WTC11 (cell line): Measurements from ENCODE around the gene AP2S1. TPM values are rescaled to one million over a fixed set of nuclear protein-coding genes. Genes with fewer than 3 reads are reported as not detected.
"Not testable (repeated sequence)": the region's sequence is repeated elsewhere in the genome, so short reads cannot be mapped to it uniquely, and the experiment has no call there.

Experiments used
- ATAC-seq: fragments of 200-7000 bp; cut with Tn5 transposase; 2 replicates; pipeline ENCODE4 v1.10.0; 2021; ENCODE audit warnings: mild to moderate bottlenecking, moderate library complexity
- CTCF ChIA-PET: fragments of 300-600 bp; sonication (Branson Sonifier 250); formaldehyde crosslinking; loops from one replicate; lab custom pipeline; 2021; ENCODE audit warnings: antibody characterized with exemption; lab: Charles Lee
- POLR2A ChIA-PET: fragments of 350-600 bp; sonication (Branson Sonifier 250); formaldehyde crosslinking; loops from one replicate; lab custom pipeline; 2021; ENCODE audit warnings: antibody characterized with exemption; lab: Charles Lee
- DNase-seq: peaks from one replicate; pipeline ENCODE4 v3.0.0; 2021; ENCODE audit warnings: low spot score
- H3K27ac Mint-ChIP-seq: 2 replicates; pipeline ENCODE4 v1.8.0; 2021; ENCODE audit warnings: mixed read lengths
- H3K27me3 Mint-ChIP-seq: 2 replicates; pipeline ENCODE4 v1.8.0; 2021; ENCODE audit warnings: low read depth, mild to moderate bottlenecking, moderate library complexity, mixed read lengths
- H3K36me3 Mint-ChIP-seq: 2 replicates; pipeline ENCODE4 v1.8.0; 2021; ENCODE audit warnings: mixed read lengths
- H3K4me1 Mint-ChIP-seq: 2 replicates; pipeline ENCODE4 v1.8.0; 2022; ENCODE audit warnings: mixed read lengths
- H3K4me3 Mint-ChIP-seq: 2 replicates; pipeline ENCODE4 v1.8.0; 2021; ENCODE audit warnings: mild to moderate bottlenecking, moderate library complexity, mixed read lengths
- H3K9me3 Mint-ChIP-seq: 2 replicates; pipeline ENCODE4 v1.8.0; 2021; ENCODE audit warnings: mixed read lengths
- NFE2L1 ChIP-seq: sonication (generic); formaldehyde crosslinking; IDR thresholded peaks from 2 replicates; pipeline ENCODE4 v1.8.1; 2023; ENCODE audit warnings: missing genetic modification reagents
- PRRX2 ChIP-seq: fragments of 250-450 bp; sonication (Bioruptor Pico); IDR thresholded peaks from 2 replicates; pipeline ENCODE4 v1.8.0; 2021; ENCODE audit warnings: mild to moderate bottlenecking
- SMAD4 ChIP-seq: sonication (generic); formaldehyde crosslinking; IDR thresholded peaks from 2 replicates; pipeline ENCODE4 v1.8.0; 2022; ENCODE audit warnings: mild to moderate bottlenecking, missing genetic modification reagents
- ZNF219 ChIP-seq: sonication (generic); formaldehyde crosslinking; IDR thresholded peaks from 2 replicates; pipeline ENCODE4 v1.8.0; 2023; ENCODE audit warnings: missing genetic modification reagents, mild to moderate bottlenecking, borderline replicate concordance
- ZNF263 ChIP-seq: sonication (generic); formaldehyde crosslinking; IDR thresholded peaks from 2 replicates; pipeline ENCODE4 v1.8.1; 2022; ENCODE audit warnings: low read depth, mild to moderate bottlenecking, moderate library complexity, missing genetic modification reagents
- ZNF671 ChIP-seq: fragments of 250-450 bp; sonication (Bioruptor Pico); IDR thresholded peaks from 2 replicates; pipeline ENCODE4 v1.8.0; 2021; ENCODE audit warnings: mild to moderate bottlenecking
- total RNA-seq: library from RNA; stranded (reverse); gene quantifications from 3 replicates; pipeline ENCODE4 v1.2.3, GENCODE V29; 2021
- TF ChIP-seq, protein P1 (sequence below): sonication (generic); formaldehyde crosslinking; IDR thresholded peaks from 2 replicates; pipeline ENCODE4 v1.8.0; 2023; ENCODE audit warnings: missing genetic modification reagents, mild to moderate bottlenecking, borderline replicate concordance
- TF ChIP-seq, protein P2 (sequence below): sonication (generic); formaldehyde crosslinking; IDR thresholded peaks from 2 replicates; pipeline ENCODE4 v1.8.1; 2023; ENCODE audit warnings: mild to moderate bottlenecking, missing genetic modification reagents, moderate library complexity
- TF ChIP-seq, protein P3 (sequence below): fragments of 200-600 bp; IDR thresholded peaks from 2 replicates; pipeline ENCODE4 v1.8.0; 2022; ENCODE audit warnings: antibody characterized with exemption
- TF ChIP-seq, protein P4 (sequence below): sonication (generic); formaldehyde crosslinking; IDR thresholded peaks from 2 replicates; pipeline ENCODE4 v1.8.0; 2022; ENCODE audit warnings: mild to moderate bottlenecking, missing genetic modification reagents
- TF ChIP-seq, protein P5 (sequence below): fragments of 250-450 bp; sonication (Bioruptor Pico); IDR thresholded peaks from 2 replicates; pipeline ENCODE4 v2.1.2; 2022; ENCODE audit warnings: mild to moderate bottlenecking, moderate library complexity

AP2S1 gene
- total RNA-seq, 1 experiment from 2014 or later: 249 TPM

DNA sequence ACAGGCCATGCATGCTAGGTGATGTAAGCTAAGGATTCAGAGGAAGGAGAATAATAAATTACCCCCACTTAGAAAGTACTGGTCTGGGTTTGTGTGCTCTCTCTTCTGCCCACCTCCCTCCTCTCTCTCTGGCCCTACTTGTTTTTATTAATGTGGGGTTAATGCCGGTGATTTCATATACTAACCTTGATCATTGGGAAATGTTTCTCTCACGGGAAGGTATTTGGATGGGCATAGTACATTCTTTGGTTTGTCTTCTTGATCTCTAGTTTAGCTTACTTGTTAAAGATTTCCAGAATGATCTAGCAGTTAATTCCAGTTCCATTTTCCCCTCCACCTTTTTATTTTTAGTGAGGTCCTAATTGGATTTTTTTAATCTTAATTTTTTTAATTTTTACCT lies 34.8 kb upstream of the AP2S1 start (continued):
- TF ChIP-seq, protein P1, sequence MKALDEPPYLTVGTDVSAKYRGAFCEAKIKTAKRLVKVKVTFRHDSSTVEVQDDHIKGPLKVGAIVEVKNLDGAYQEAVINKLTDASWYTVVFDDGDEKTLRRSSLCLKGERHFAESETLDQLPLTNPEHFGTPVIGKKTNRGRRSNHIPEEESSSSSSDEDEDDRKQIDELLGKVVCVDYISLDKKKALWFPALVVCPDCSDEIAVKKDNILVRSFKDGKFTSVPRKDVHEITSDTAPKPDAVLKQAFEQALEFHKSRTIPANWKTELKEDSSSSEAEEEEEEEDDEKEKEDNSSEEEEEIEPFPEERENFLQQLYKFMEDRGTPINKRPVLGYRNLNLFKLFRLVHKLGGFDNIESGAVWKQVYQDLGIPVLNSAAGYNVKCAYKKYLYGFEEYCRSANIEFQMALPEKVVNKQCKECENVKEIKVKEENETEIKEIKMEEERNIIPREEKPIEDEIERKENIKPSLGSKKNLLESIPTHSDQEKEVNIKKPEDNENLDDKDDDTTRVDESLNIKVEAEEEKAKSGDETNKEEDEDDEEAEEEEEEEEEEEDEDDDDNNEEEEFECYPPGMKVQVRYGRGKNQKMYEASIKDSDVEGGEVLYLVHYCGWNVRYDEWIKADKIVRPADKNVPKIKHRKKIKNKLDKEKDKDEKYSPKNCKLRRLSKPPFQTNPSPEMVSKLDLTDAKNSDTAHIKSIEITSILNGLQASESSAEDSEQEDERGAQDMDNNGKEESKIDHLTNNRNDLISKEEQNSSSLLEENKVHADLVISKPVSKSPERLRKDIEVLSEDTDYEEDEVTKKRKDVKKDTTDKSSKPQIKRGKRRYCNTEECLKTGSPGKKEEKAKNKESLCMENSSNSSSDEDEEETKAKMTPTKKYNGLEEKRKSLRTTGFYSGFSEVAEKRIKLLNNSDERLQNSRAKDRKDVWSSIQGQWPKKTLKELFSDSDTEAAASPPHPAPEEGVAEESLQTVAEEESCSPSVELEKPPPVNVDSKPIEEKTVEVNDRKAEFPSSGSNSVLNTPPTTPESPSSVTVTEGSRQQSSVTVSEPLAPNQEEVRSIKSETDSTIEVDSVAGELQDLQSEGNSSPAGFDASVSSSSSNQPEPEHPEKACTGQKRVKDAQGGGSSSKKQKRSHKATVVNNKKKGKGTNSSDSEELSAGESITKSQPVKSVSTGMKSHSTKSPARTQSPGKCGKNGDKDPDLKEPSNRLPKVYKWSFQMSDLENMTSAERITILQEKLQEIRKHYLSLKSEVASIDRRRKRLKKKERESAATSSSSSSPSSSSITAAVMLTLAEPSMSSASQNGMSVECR (CRISPR knock-in tag): no peak
- TF ChIP-seq NFE2L1: no peak
- TF ChIP-seq, protein P2, sequence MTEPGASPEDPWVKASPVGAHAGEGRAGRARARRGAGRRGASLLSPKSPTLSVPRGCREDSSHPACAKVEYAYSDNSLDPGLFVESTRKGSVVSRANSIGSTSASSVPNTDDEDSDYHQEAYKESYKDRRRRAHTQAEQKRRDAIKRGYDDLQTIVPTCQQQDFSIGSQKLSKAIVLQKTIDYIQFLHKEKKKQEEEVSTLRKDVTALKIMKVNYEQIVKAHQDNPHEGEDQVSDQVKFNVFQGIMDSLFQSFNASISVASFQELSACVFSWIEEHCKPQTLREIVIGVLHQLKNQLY (CRISPR knock-in tag): no peak
- TF ChIP-seq, protein P3, sequence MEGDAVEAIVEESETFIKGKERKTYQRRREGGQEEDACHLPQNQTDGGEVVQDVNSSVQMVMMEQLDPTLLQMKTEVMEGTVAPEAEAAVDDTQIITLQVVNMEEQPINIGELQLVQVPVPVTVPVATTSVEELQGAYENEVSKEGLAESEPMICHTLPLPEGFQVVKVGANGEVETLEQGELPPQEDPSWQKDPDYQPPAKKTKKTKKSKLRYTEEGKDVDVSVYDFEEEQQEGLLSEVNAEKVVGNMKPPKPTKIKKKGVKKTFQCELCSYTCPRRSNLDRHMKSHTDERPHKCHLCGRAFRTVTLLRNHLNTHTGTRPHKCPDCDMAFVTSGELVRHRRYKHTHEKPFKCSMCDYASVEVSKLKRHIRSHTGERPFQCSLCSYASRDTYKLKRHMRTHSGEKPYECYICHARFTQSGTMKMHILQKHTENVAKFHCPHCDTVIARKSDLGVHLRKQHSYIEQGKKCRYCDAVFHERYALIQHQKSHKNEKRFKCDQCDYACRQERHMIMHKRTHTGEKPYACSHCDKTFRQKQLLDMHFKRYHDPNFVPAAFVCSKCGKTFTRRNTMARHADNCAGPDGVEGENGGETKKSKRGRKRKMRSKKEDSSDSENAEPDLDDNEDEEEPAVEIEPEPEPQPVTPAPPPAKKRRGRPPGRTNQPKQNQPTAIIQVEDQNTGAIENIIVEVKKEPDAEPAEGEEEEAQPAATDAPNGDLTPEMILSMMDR: no peak

DNA sequence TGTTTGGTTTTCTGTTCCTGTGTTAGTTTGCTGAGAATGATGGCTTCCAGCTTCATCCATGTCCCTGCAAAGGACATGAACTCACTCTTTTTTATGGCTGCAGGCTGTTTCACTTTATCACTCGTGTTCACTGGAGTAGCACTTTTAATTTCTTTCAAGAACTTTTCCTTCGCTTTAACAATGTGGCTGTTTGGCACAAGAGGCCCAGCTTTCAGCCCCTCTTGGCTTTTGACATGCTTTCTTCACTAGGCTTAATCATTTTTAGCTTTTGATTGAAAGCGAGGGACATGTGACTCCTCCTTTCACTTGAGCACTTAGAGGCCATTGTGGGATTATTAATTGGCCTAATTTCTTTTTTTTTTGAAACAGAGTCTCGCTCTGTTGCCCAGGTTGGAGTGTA lies 32.1 kb upstream of the AP2S1 start:
- CTCF ChIA-PET, H3K27me3 Mint-ChIP-seq, POLR2A ChIA-PET, ATAC-seq, H3K4me1 Mint-ChIP-seq, H3K4me3 Mint-ChIP-seq, DNase-seq: not testable (repeated sequence)
- Mint-ChIP-seq H3K27ac (peak overlapping the region; percentile 70), H3K36me3 (peaks cover 12% of the 10 kb centered on the region; the same call in 1 of the 2 replicates), H3K9me3 (peaks cover 14% of the 10 kb centered on the region)

DNA sequence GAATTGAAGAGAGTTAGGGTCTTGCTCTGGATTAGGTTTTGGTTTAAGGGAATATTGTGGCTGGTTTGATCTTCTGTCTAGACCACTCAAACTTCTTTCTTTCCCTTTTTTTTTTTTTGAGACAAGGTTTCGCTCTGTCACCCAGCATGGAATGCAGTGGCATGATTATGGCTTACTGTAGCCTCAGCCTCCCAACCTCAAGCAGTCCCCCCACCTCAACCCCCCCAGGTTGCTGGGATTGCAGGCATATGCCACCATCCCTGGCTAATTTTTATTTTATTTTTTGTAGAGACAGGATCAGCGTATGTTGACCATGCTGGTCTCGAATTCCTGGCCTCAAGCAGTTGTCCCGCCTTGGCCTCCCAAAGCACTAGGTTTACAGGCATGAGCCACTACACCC lies 31.4 kb upstream of the AP2S1 start:
- no peak for DNase-seq

DNA sequence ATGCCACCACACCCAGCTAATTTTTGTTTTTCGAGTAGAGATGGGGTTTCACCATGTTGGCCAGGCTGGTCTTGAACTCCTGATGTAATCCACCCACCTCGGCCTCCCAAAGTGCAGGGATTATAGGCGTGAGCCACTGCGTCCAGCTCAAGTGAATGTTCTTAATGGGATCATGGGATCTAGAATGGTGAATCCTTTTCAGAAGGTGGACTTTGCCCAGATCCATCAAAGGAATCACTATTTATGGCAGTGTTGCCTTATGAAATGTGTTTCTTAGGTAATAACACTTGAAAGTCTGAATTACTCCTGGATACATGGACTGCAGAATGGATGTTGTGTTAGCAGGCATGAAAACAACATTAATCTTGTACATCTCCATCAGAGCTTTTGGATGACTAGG lies 30.4 kb upstream of the AP2S1 start:
- Mint-ChIP-seq H3K4me1 (peaks cover 2% of the 10 kb centered on the region; the same call in 1 of the 2 replicates), H3K27ac (peak overlapping the region; percentile 47), H3K9me3 (no peaks in the 10 kb centered on the region), H3K27me3 (no peaks in the 10 kb centered on the region), H3K36me3 (no peaks in the 10 kb centered on the region), H3K4me3 (no peak overlapping the region)
- POLR2A ChIA-PET: no interaction called here
- CTCF ChIA-PET: interaction anchor here (0.6 to 0.7 kb wide), 3 partner anchors 14 to 114 kb away, joined by 3 to 4 read pairs (median 4); no protein-coding TSS in a partner anchor
- TF ChIP-seq ZNF671 (CRISPR knock-in tag) (no peak), SMAD4 (CRISPR knock-in tag) (no peak), PRRX2 (CRISPR knock-in tag) (no peak), ZNF263 (CRISPR knock-in tag) (no peak)
- TF ChIP-seq, protein P4, sequence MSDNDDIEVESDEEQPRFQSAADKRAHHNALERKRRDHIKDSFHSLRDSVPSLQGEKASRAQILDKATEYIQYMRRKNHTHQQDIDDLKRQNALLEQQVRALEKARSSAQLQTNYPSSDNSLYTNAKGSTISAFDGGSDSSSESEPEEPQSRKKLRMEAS: no peak
- ATAC-seq (no peak), DNase-seq (no peak)

More for the DNA sequence above, 31.4 kb upstream of the AP2S1 start:
- TF ChIP-seq ZNF263 (CRISPR knock-in tag) (no peak), ZNF219 (CRISPR knock-in tag) (no peak)
- TF ChIP-seq, protein P5, sequence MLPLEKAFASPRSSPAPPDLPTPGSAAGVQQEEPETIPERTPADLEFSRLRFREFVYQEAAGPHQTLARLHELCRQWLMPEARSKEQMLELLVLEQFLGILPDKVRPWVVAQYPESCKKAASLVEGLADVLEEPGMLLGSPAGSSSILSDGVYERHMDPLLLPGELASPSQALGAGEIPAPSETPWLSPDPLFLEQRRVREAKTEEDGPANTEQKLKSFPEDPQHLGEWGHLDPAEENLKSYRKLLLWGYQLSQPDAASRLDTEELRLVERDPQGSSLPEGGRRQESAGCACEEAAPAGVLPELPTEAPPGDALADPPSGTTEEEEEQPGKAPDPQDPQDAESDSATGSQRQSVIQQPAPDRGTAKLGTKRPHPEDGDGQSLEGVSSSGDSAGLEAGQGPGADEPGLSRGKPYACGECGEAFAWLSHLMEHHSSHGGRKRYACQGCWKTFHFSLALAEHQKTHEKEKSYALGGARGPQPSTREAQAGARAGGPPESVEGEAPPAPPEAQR (CRISPR knock-in tag): no peak
- ChIA-PET CTCF (no interaction called here), POLR2A (no interaction called here)
- Mint-ChIP-seq H3K4me1 (peaks cover 2% of the 10 kb centered on the region; the same call in 1 of the 2 replicates), H3K27ac (no peak overlapping the region), H3K27me3 (no peaks in the 10 kb centered on the region), H3K36me3 (peaks cover 6% of the 10 kb centered on the region; the same call in 1 of the 2 replicates), H3K9me3 (peaks cover 7% of the 10 kb centered on the region), H3K4me3 (no peak overlapping the region)
- ATAC-seq: no peak
